ENCODE measurements around the gene TRIM24.

DNA sequence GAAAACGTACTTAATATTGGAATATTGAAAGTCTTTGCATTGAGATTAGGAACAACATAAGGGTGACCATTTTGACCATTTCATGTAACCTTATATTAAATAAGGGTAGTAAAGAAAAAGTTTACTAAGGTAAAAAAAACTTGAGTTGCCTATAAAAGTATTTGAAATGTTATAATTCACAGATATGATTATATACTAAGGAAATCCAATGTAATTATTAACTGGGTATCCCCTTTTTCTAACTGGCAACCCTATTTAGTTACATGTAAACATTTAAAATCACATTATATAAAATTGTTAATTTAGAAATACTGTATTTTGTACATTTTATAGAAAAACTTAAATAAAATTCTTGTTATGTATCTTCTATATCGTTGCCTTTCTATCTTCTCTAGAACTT lies 64.2 kb downstream of the TRIM24 start:
- TF ChIP-seq, protein P1, sequence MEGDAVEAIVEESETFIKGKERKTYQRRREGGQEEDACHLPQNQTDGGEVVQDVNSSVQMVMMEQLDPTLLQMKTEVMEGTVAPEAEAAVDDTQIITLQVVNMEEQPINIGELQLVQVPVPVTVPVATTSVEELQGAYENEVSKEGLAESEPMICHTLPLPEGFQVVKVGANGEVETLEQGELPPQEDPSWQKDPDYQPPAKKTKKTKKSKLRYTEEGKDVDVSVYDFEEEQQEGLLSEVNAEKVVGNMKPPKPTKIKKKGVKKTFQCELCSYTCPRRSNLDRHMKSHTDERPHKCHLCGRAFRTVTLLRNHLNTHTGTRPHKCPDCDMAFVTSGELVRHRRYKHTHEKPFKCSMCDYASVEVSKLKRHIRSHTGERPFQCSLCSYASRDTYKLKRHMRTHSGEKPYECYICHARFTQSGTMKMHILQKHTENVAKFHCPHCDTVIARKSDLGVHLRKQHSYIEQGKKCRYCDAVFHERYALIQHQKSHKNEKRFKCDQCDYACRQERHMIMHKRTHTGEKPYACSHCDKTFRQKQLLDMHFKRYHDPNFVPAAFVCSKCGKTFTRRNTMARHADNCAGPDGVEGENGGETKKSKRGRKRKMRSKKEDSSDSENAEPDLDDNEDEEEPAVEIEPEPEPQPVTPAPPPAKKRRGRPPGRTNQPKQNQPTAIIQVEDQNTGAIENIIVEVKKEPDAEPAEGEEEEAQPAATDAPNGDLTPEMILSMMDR (IDR thresholded peaks at IDR 0.05), result no peak
- no peak for TF ChIP-seq POLR2A (IDR thresholded peaks at IDR 0.05)
